ENCODE results near the gene TRIP13.
"Not testable (repeated sequence)": the region's sequence is repeated elsewhere in the genome, so short reads cannot be mapped to it uniquely, and the experiment has no call there.

DNA sequence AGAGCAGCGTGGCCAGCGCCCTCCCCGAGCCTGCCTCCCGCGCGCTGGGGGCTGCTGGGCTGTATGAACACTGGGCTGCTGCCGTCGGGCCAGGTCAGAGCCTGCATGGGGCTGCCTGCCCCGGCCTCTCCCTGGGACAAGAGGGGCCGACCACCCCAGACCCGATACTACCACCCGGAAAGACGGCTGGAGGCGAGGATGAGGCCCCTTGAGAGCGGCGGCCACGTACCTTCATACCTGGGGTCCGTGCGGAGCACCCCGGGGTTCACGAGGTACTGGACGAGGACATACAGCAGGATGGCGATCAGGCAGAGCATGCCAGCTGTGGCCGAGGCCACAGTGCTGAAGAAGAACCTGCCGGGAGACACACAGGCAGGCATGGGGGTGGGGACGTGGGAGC is 49.3 kb upstream of the TRIP13 start:
- TF ChIP-seq SMAD1 (CRISPR knock-in tag; IDR thresholded peaks at IDR 0.05; ENCODE audit: borderline replicate concordance, low read depth); ZNF510 (CRISPR knock-in tag; IDR thresholded peaks at IDR 0.05; ENCODE audit: low read depth); SAP130 (CRISPR knock-in tag; IDR thresholded peaks at IDR 0.05; ENCODE audit: low read depth): not testable (repeated sequence)

Measured in HepG2 (cell line).